ENCODE data around the gene RABGAP1L.
"Not testable (repeated sequence)": the region's sequence is repeated elsewhere in the genome, so short reads cannot be mapped to it uniquely, and the experiment has no call there.

RABGAP1L gene

DNA sequence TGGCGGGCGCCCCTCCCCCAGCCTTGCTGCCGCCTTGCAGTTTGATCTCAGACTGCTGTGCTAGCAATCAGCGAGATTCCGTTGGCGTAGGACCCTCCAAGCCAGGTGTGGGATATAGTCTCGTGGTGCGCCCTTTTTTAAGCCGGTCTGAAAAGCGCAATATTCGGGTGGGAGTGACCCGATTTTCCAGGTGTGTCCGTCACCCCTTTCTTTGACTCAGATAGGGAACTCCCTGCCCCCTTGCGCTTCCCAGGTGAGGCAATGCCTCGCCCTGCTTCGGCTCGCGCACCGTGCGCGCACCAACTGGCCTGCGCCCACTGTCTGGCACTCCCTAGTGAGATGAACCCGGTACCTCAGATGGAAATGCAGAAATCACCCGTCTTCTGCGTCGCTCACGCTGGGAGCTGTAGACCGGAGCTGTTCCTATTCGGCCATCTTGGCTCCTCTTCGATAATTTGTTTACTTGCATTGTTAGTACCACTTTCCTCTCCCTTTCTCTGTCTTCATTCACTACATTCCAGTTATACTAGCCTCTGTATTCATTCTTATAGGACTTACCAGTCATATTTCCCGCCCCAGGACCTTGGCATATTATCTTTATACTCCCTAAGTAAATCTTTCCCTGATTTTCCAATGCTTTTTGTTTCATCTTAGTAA is 79.7 kb downstream of the RABGAP1L start:
- not testable (repeated sequence) for DNase-seq (ENCODE audit: low spot score); FAIRE-seq

- no peak for FAIRE-seq
- DNase-seq (ENCODE audit: low spot score) = no peak
These were observed 80.2 kb downstream of the RABGAP1L start for GRCh38 chr1:174239541-174239940.

GRCh38 chr1:174242856-174243255 is 83.5 kb downstream of the RABGAP1L start:
- DNase-seq (ENCODE audit: low spot score) (no peak), FAIRE-seq (no peak)

DNA sequence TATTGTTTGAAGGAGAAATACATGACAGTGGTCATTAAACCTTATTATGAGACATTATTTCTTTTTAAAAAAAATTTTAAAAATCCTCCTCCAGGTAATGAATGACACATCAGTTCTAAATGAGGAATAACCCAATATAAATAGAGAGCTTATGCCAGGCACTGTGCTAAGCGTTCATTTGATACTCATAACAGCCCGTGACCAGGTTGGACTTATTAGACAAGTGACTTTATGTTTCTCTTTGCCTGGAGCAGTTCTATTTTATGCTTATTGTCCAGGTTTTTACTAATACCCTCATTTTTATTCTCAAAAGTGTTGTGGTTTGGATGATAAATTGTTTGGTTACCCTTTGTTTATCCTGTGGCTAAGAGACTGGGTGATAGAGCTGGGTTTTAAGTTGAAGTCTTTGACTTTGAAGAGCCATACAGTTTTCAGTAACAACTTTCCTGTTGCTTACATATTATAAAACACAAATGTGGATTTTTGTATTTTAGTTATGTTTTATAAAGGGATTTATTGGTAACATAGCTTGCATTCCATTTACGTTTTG is 84.2 kb downstream of the RABGAP1L start:
- DNase-seq (ENCODE audit: low spot score) (no peak), FAIRE-seq (no peak)

- no peak for FAIRE-seq
- no peak for DNase-seq (ENCODE audit: low spot score)
These were observed 84.7 kb downstream of the RABGAP1L start for GRCh38 chr1:174244017-174244416.

- FAIRE-seq = no peak
- no peak for DNase-seq (ENCODE audit: low spot score)
These were observed 88.2 kb downstream of the RABGAP1L start for GRCh38 chr1:174247472-174247871.

DNA sequence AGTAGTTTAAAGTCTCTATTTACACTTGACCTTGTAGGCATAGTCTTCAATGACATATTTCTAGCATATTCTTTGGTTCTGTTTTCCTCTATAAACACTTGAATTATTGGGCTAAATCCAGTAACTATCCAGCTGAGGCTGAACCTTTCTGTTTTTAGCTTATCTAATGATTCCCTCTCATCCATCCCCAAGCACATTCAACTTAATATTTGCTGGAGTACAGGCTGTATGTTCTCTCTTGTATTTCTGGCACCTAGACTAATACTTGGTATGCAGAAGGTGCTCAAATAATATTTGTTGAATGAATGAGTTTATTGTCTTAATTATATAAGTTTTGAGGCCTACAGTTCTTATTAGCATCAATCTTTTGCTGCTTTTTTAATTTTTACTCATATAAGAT is 88.7 kb downstream of the RABGAP1L start:
- FAIRE-seq (no peak), DNase-seq (ENCODE audit: low spot score) (no peak)

DNA sequence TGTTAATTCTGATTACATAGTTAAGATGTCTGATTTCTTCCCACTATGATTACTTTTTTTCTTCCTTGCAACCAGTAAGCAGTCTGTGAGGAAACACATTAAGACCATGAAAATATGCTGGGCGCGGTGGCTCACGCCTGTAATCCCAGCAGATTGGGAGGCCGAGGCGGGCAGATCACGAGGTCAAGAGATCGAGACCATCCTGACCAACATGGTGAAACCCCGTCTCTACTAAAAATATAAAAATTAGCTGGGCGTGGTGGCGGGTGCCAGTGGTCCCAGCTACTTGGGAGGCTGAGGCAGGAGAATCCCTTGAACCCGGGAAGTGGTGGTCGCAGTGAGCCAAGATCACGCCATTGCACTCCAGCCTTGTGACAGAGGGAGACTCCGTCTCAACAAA is 97.1 kb downstream of the RABGAP1L start:
- FAIRE-seq; DNase-seq (ENCODE audit: low spot score): not testable (repeated sequence)

- peak; percentile 19 for DNase-seq (ENCODE audit: low spot score)
- peak; percentile 77 for FAIRE-seq
These were observed 98.8 kb downstream of the RABGAP1L start for GRCh38 chr1:174258148-174258550.

DNA sequence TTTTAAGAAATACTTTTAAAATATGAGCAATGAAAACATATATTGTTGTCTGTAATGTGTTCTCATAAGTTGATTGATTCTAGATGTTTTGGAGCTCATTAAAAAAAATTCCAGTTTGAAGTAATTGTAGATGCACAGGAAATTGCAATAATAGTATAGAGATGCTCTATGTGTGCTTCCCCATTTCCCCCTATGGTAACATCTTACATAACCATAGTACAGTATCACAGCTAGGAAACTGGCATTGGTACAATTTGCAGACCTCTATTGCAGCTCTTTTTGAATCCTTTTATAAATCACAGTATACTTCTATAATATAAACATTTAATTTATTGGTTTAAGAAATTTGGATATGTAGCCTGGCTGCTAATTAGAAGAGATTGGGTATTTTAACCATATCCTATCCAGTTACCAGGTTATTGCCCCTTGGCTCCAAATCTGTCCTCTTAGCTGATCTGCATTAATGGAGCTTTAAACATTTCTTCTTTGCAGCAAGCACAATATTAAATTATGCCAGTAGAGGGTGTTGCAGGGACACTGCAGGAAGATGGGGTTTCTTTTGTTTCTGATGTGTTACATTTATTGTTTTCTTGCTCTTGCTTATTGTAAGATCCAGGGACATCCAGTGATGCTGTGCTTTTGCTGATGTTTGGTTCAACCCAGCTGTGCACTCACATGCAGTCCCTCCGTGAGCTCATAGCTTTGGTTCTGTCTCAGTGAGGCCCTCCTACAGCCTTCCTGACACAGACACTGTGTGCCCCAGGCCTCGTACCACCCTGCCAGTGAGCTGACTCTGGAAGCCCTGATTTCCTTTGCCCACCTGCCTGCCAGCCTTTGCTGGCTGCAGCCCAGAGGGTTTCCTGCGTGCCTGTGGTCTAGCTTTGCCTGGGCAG is 103.3 kb downstream of the RABGAP1L start:
- DNase-seq (ENCODE audit: low spot score) (peak; percentile 50), FAIRE-seq (peak; percentile 52)

DNA sequence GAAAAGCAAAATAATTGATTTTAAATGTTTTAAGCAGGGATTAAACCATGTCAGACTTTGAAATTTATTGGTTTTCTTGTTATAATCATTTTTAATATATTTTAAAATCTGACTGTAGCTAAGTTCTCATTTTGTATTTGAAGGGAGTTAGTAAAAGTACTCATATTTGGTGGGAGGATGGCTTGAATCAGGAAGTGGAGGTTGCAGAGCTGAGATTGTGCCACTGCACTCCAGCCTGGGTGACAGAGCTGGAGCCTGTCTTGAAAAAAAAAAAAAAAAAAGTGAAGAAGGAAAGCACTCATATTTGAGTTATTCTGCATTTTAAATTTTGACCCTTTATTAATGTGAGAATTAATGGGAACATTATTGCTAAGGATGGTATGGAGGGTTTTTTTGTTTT is 106.0 kb downstream of the RABGAP1L start:
- DNase-seq (ENCODE audit: low spot score) (no peak), FAIRE-seq (no peak)

DNA sequence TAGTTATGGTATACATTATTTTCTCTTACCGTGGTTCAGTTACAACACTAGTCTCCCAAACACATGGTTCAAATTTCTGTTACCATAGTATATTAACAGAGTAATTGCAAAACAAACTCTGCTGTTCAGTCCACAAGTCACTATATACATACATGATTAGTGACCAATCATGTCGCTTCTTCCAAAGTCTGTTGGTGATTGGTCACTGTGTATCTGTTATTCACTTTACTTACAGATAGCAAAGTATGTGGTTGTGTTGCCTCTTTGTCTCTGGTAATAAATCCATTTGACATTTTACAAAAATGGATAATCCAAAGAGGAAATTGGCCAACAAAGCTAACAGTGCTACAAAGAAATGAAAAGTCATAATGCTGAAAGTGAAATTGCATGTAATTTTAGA is 107.2 kb downstream of the RABGAP1L start:
- no peak for DNase-seq (ENCODE audit: low spot score)

GRCh38 chr1:174266991-174267612 is 107.8 kb downstream of the RABGAP1L start:
- FAIRE-seq (no peak), DNase-seq (ENCODE audit: low spot score) (no peak)

More for the DNA sequence above, 107.2 kb downstream of the RABGAP1L start:
- no peak for FAIRE-seq

GRCh38 chr1:174269989-174270651 is 110.8 kb downstream of the RABGAP1L start:
- no peak for DNase-seq (ENCODE audit: low spot score)
- no peak for FAIRE-seq

- no peak for FAIRE-seq
- DNase-seq (ENCODE audit: low spot score) = no peak
These were observed 113.9 kb downstream of the RABGAP1L start for GRCh38 chr1:174273190-174273589.

- FAIRE-seq = no peak
- no peak for DNase-seq (ENCODE audit: low spot score)
These were observed 114.5 kb downstream of the RABGAP1L start for GRCh38 chr1:174273776-174274175.

DNA sequence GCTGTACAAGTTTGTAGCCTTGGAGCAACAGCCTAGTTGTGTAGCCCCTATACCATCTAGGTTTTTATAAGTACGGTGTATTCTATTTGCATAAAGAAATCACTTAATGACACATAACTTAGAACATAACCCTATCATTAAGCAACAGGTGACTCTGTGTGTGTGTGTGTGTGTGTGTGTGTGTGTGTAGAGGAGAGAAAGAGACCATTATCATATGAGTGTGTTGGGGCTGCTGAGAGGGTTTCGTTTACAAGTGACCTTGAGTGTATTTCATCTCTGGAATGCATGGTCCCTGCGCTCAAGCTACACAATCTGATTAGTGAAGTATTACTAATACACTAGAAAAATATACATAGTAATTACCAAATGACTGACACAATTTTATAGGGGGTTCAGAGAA is 115.1 kb downstream of the RABGAP1L start:
- no peak for FAIRE-seq
- no peak for DNase-seq (ENCODE audit: low spot score)

- FAIRE-seq = no peak
These were observed 115.6 kb downstream of the RABGAP1L start for GRCh38 chr1:174274884-174275283.

GRCh38 chr1:174276087-174276486 is 116.8 kb downstream of the RABGAP1L start:
- no peak for DNase-seq (ENCODE audit: low spot score)
- FAIRE-seq = no peak

More at GRCh38 chr1:174274884-174275283, 115.6 kb downstream of the RABGAP1L start:
- DNase-seq (ENCODE audit: low spot score) = no peak

DNA sequence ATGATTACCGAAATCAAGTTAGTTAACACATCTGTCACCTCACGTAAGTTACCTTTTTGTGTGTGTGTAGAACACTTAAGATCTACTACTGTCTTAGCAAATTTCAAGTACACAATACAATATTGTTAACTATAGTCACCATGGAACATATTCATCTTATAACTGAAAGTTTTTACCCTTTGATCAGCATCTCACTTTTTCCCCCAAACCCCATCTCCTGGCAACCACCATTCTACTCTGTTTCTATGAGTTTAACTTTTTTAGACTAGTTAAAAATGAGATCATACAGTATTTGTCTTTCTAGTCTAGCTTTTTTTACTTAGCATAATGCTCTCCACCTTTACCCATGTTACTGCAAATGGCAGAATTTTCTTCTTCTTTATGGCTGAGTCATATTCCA is 124.7 kb downstream of the RABGAP1L start:
- DNase-seq (ENCODE audit: low spot score) = no peak
- no peak for FAIRE-seq

- FAIRE-seq (no peak), DNase-seq (ENCODE audit: low spot score) (no peak)
These were observed 126.7 kb downstream of the RABGAP1L start for GRCh38 chr1:174286042-174286441.
